ENCODE results near the gene XAB2. TPM values are rescaled to one million over a fixed set of nuclear protein-coding genes. Genes with fewer than 3 reads are reported as not detected.

The XAB2 gene
- total and polyA plus RNA-seq, 2 donors (not counting 1 experiment from before 2014, with no cell fraction given), result 62.7 to 93.8 TPM

DNA sequence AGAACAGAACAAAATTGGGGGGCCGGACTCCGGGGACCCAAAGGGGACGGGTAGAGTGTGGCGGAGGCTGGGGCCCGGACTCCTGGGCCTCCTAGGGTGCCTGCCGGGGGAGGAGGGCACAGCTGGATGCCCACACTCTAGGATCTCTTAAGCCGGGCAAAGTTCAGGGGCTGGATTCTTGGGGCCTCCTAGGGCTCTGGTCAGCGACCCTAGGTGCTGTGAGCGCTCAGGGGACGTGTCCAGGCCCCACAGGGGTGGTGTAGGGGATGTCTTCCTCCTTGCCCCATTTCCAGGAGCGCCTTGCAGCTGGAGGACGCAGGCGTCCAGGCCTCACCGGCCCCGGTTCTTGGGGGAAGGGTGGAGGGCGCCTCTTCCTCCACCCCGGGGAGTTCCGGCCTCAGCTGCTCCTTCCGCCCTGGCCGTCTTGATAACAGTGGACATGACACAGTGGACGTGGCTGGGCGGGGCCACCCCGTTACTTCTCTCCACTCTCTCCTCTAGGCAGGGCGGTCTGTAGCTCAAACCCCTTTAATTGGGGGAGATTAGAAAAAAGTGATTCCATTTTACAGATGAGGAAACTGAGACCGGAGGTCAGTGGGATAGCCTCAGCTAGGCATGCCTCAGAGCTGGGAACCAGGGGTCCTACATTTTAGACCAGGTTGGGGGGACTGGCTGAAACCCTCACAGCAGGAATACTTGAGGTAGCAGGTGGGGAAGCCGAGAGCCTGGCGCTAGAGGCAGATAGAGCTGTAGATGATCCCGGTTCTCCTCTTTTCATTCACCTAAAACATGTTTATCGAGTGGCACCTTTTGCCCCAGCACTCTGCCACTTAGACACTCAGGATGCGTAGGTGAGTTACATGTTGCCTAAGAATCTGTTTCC is 8.3 kb upstream of the XAB2 start:
- H3K9me3 Mint-ChIP-seq (ENCODE audit: insufficient read depth), result no peaks in the 10 kb centered on the region
- Histone ChIP-seq H3K4me3 (ENCODE audit: control extremely low read depth in 1 of 5, extremely low read depth in 1 of 5, insufficient read depth in 1 of 5, low read depth in 2 of 5, low read length in 4 of 5) (peak overlapping the region; percentile 58 to 89 (median 80)), H3K9me3 (ENCODE audit: control extremely low read depth in 1 of 3, control insufficient read depth in 2 of 3, insufficient read depth in 1 of 3, low read length in 2 of 3) (peaks cover 0 to 7% (median 0%) of the 10 kb centered on the region in 3 donors), H4K20me1 (ENCODE audit: control insufficient read depth, insufficient read depth, low read length, poor library complexity, severe bottlenecking) (peaks cover 24% of the 10 kb centered on the region), H3K36me3 (replicated peaks in 1 of 2; ENCODE audit: control extremely low read depth in 1 of 2, control insufficient read depth in 1 of 2, extremely low read depth in 1 of 2, insufficient read depth in 2 of 2, low read length in 1 of 2) (peaks cover 4 to 25% of the 10 kb centered on the region in 2 experiments), H3K9ac (ENCODE audit: low read length) (peak overlapping the region; percentile 86), H2AFZ (ENCODE audit: insufficient read depth, low read depth, low read length, poor library complexity, severe bottlenecking) (peak overlapping the region; percentile 81), H3K27ac (ENCODE audit: low read length in 2 of 2) (peak overlapping the region; percentile 81 to 93), H3K4me1 (ENCODE audit: control insufficient read depth in 2 of 2, insufficient read depth in 2 of 2, low read length in 2 of 2) (peaks cover 17 to 21% of the 10 kb centered on the region in 2 donors), H3K79me2 (ENCODE audit: control insufficient read depth, insufficient read depth, low read length) (peaks cover 59% of the 10 kb centered on the region), H3K4me2 (replicated peaks; ENCODE audit: low read depth, low read length, poor library complexity, severe bottlenecking) (peak overlapping the region; percentile 97), H3K27me3 (replicated peaks in 1 of 4; ENCODE audit: control extremely low read depth in 1 of 4, control insufficient read depth in 3 of 4, insufficient read depth in 4 of 4, low read length in 3 of 4) (no peaks in the 10 kb centered on the region)
- intact Hi-C loops (cut with micrococcal nuclease), result loop anchor here (1.0 kb wide), 2 partner anchors 8 to 21 kb away; partner anchors contain the start of genes PET100 and XAB2
- H3K27ac Mint-ChIP-seq, result peak overlapping the region; percentile 94
- 34% methylated on average over 22 of the region's 30 CpGs for WGBS (ENCODE audit: insufficient coverage)
- ATAC-seq (ENCODE audit: low read depth) (no peak), DNase-seq (no peak)
- no peaks in the 10 kb centered on the region for H3K27me3 Mint-ChIP-seq
- H3K4me3 Mint-ChIP-seq, result peak overlapping the region; percentile 90
- peaks cover 38% of the 10 kb centered on the region for H3K4me1 Mint-ChIP-seq
- no peak for TF ChIP-seq EZH2 (IDR thresholded peaks at IDR 0.05; ENCODE audit: borderline replicate concordance, insufficient read depth, low read depth, low read length, poor library complexity, severe bottlenecking)
- TF ChIP-seq, protein P1, sequence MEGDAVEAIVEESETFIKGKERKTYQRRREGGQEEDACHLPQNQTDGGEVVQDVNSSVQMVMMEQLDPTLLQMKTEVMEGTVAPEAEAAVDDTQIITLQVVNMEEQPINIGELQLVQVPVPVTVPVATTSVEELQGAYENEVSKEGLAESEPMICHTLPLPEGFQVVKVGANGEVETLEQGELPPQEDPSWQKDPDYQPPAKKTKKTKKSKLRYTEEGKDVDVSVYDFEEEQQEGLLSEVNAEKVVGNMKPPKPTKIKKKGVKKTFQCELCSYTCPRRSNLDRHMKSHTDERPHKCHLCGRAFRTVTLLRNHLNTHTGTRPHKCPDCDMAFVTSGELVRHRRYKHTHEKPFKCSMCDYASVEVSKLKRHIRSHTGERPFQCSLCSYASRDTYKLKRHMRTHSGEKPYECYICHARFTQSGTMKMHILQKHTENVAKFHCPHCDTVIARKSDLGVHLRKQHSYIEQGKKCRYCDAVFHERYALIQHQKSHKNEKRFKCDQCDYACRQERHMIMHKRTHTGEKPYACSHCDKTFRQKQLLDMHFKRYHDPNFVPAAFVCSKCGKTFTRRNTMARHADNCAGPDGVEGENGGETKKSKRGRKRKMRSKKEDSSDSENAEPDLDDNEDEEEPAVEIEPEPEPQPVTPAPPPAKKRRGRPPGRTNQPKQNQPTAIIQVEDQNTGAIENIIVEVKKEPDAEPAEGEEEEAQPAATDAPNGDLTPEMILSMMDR (IDR thresholded peaks at IDR 0.05), result no peak
- ChIA-PET CTCF (interaction anchor here (0.5 to 2.1 kb wide), 5 partner anchors 11 to 775 kb away, joined by 3 to 7 read pairs (median 4); partner anchors contain the start of gene MARCHF2), POLR2A (interaction anchor here (1.0 kb wide), 1 partner anchor 103 kb away, joined by 3 read pairs; no protein-coding TSS in a partner anchor)

Measured in B cell (primary cell).